ENCODE measurements around the gene TMC3. TPM values are rescaled to one million over a fixed set of nuclear protein-coding genes. Genes with fewer than 3 reads are reported as not detected.

TMC3 gene
- polyA plus RNA-seq, 5 donors, result 0.13 to 0.26 (median 0.22) TPM

- DNase-seq, result no peak
These were observed 76.1 kb downstream of the TMC3 start for GRCh38 chr15:81297603-81298575.

GRCh38 chr15:81297147-81297572, 76.9 kb downstream of the TMC3 start:
- DNase-seq, result no peak

- DNase-seq, result no peak
These were observed 77.3 kb downstream of the TMC3 start for GRCh38 chr15:81296673-81297072.

GRCh38 chr15:81296186-81296585, 77.8 kb downstream of the TMC3 start:
- no peak for DNase-seq

GRCh38 chr15:81295486-81296121, 78.4 kb downstream of the TMC3 start:
- DNase-seq, result no peak

- DNase-seq, result no peak
These were observed 79.5 kb downstream of the TMC3 start for GRCh38 chr15:81294516-81294880.

GRCh38 chr15:81293728-81294515, 80.1 kb downstream of the TMC3 start:
- no peak for DNase-seq

GRCh38 chr15:81292523-81293001, 81.5 kb downstream of the TMC3 start:
- DNase-seq, result no peak

- no peak for DNase-seq
These were observed 82.0 kb downstream of the TMC3 start for GRCh38 chr15:81291916-81292522.

- DNase-seq, result no peak
These were observed 84.1 kb downstream of the TMC3 start for GRCh38 chr15:81289910-81290309.

GRCh38 chr15:81288616-81289015, 85.4 kb downstream of the TMC3 start:
- no peak for DNase-seq

- no peak for DNase-seq
These were observed 86.0 kb downstream of the TMC3 start for GRCh38 chr15:81288040-81288439.

- DNase-seq, result no peak
These were observed 87.3 kb downstream of the TMC3 start for GRCh38 chr15:81286621-81287121.

GRCh38 chr15:81285461-81285860, 88.6 kb downstream of the TMC3 start:
- DNase-seq, result no peak

GRCh38 chr15:81284256-81285031, 89.6 kb downstream of the TMC3 start:
- DNase-seq, result no peak

GRCh38 chr15:81282911-81283310, 91.1 kb downstream of the TMC3 start:
- no peak for DNase-seq

- DNase-seq, result no peak
These were observed 91.5 kb downstream of the TMC3 start for GRCh38 chr15:81282606-81282895.

GRCh38 chr15:81281766-81282605, 92.0 kb downstream of the TMC3 start:
- DNase-seq, result no peak

- no peak for DNase-seq
These were observed 92.6 kb downstream of the TMC3 start for GRCh38 chr15:81281456-81281735.
